Cardiac muscle cell (in vitro differentiated cells and primary cell): ENCODE data around the gene CCDC178. TPM values are rescaled to one million over a fixed set of nuclear protein-coding genes. Genes with fewer than 3 reads are reported as not detected.

Experiments used
- DNase-seq, 2 donors: peaks; one replicate each; pipeline versions ENCODE4 v3.0.0 to v3.0.0-alpha.2; 2010 to 2017; ENCODE audit warnings: low read depth in 1 of 2, low spot score in 1 of 2
- H3K27ac ChIP-seq: fragments of 200-600 bp; sonication (generic); 2 replicates; pipeline ENCODE4 v1.5.1; 2016
- H3K27me3 ChIP-seq: fragments of 200-600 bp; sonication (generic); 2 replicates; pipeline ENCODE4 v1.6.0; 2016; ENCODE audit warnings: control low read depth
- H3K36me3 ChIP-seq: fragments of 200-600 bp; sonication (generic); 2 replicates; pipeline ENCODE4 v1.5.1; 2016; ENCODE audit warnings: control low read depth
- H3K4me1 ChIP-seq: fragments of 200-600 bp; sonication (generic); 2 replicates; pipeline ENCODE4 v1.8.1; 2017; ENCODE audit warnings: low read depth, mild to moderate bottlenecking, mixed run types
- H3K4me3 ChIP-seq: fragments of 200-600 bp; sonication (generic); 2 replicates; pipeline ENCODE4 v1.5.1; 2016; ENCODE audit warnings: mild to moderate bottlenecking
- H3K9me3 ChIP-seq: fragments of 200-600 bp; sonication (generic); 2 replicates; pipeline ENCODE4 v1.5.1; 2017; ENCODE audit warnings: low read depth, mild to moderate bottlenecking, control low read depth
- polyA plus RNA-seq: library from polyadenylated mRNA; unstranded; fragments of >200 nt; fragmentation: Nextera tagmentation; extraction: Ambion mirVana; gene quantifications from 2 replicates; pipeline ENCODE4 v1.2.1, GENCODE V29; 2016
- total RNA-seq: library from RNA; depleted of rRNA; stranded (reverse); fragments of >200 nt; gene quantifications from 2 replicates; pipeline ENCODE4 v1.2.3, GENCODE V29; 2016
- TF ChIP-seq, protein P1 (sequence below): IDR thresholded peaks from 2 replicates; pipeline ENCODE4 v1.5.1; 2012; ENCODE audit warnings: low read depth, mild to moderate bottlenecking, low read length

CCDC178 gene
- total and polyA plus RNA-seq, 2 experiments from 2014 or later, result 0.82 TPM; not detected in 1

DNA sequence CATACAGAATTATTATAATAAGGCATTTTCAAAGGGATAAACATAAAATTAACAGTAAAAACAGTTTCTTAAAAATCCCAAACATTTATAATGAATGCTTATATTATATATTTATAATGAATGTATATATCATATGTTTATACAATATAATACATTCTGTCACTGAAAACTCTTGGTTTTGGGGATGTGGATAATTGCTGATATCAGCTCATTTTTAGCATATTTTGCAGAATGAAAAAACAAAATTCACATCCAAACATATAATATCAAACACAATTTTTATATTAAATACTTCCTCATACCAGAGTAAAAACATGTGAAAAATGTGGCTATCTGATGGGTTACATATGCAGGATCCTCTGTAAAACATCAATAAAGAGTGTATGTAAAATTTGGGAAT is 465.0 kb downstream of the CCDC178 start:
- no peaks in the 10 kb centered on the region for H3K27me3 ChIP-seq
- H3K27ac ChIP-seq, result no peak overlapping the region
- no peak overlapping the region for H3K4me3 ChIP-seq
- no peak for DNase-seq
- no peaks in the 10 kb centered on the region for H3K9me3 ChIP-seq
- TF ChIP-seq, protein P1, sequence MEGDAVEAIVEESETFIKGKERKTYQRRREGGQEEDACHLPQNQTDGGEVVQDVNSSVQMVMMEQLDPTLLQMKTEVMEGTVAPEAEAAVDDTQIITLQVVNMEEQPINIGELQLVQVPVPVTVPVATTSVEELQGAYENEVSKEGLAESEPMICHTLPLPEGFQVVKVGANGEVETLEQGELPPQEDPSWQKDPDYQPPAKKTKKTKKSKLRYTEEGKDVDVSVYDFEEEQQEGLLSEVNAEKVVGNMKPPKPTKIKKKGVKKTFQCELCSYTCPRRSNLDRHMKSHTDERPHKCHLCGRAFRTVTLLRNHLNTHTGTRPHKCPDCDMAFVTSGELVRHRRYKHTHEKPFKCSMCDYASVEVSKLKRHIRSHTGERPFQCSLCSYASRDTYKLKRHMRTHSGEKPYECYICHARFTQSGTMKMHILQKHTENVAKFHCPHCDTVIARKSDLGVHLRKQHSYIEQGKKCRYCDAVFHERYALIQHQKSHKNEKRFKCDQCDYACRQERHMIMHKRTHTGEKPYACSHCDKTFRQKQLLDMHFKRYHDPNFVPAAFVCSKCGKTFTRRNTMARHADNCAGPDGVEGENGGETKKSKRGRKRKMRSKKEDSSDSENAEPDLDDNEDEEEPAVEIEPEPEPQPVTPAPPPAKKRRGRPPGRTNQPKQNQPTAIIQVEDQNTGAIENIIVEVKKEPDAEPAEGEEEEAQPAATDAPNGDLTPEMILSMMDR, result no peak
- no peaks in the 10 kb centered on the region for H3K4me1 ChIP-seq
- no peaks in the 10 kb centered on the region for H3K36me3 ChIP-seq

DNA sequence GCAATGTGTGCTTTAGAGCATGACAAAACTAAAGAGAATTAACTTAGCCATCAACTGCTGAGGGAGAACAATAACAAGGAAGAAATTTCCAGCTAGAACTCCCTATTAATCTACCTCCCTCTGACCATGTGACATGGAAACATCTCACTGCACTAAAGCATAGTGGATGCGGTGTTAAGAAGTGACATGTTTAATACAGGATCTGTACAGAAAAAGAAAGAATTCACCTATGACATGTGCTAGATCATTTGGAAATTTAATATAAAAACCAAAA is 465.4 kb downstream of the CCDC178 start:
- TF ChIP-seq, protein P1, result no peak
- H3K4me1 ChIP-seq, result no peaks in the 10 kb centered on the region
- H3K27ac ChIP-seq, result no peak overlapping the region

DNA sequence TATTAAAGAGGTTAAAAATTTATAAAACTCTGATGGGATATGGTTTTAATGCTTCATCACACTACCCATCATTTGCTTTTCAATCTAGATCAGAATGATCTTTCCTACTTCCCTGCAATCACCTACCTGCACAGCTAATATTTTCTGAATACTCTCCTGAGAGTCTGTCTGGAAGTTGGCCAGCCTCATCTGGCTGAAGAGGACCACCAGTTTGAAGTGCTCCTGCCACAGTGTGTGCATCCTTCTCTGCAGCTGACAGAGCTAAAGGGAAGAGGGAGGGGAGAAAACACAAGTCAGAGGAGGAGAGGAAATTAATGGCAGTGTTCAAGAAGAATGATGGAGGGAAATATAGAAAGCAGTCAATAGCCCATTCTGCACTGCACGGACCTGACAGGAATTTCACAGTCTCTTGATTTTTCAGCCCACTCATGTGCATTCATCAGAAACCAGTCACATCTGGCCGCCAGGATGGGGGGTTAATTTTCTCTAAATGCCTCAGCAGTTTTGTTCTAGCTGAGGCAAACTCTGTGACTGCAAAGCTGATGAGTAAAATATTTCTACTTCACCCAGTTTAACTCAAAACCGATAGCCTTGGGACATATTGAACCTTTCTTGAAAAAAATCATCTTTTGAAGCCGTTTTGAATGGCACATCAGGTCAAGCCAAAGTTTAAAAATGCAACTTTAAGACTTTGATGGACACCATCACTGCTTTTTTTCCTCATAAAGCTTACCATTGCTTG is 465.9 kb downstream of the CCDC178 start:
- no peaks in the 10 kb centered on the region for H3K9me3 ChIP-seq
- TF ChIP-seq, protein P1, result no peak
- no peak overlapping the region for H3K27ac ChIP-seq
- no peak overlapping the region for H3K4me3 ChIP-seq
- H3K4me1 ChIP-seq, result no peaks in the 10 kb centered on the region
- H3K27me3 ChIP-seq, result no peaks in the 10 kb centered on the region
- no peaks in the 10 kb centered on the region for H3K36me3 ChIP-seq
- DNase-seq, result no peak

More for the DNA sequence above, 465.4 kb downstream of the CCDC178 start:
- no peaks in the 10 kb centered on the region for H3K27me3 ChIP-seq
- no peaks in the 10 kb centered on the region for H3K9me3 ChIP-seq
- no peak for DNase-seq
- H3K4me3 ChIP-seq, result no peak overlapping the region
- H3K36me3 ChIP-seq, result no peaks in the 10 kb centered on the region

DNA sequence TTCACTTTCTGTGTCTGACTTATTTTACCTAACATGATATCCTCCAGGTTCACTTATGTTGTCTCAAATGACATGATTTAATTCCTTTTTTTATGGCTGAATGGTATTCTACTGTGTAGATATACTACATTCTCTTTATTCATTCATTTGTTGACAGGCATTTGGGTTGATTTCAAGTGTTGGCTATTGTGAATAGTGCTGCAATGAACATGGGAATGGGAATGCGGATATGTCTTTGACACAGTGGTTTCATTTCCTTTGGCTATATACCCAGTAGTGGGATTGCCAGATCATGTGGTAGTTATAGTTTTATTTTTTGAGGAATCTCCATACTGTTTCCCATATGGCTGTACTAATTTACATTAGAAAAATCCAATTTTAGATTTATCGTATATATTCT is 472.3 kb downstream of the CCDC178 start:
- TF ChIP-seq, protein P1, result no peak
- peak in 1 of 2 donors; percentile 1 for DNase-seq

DNA sequence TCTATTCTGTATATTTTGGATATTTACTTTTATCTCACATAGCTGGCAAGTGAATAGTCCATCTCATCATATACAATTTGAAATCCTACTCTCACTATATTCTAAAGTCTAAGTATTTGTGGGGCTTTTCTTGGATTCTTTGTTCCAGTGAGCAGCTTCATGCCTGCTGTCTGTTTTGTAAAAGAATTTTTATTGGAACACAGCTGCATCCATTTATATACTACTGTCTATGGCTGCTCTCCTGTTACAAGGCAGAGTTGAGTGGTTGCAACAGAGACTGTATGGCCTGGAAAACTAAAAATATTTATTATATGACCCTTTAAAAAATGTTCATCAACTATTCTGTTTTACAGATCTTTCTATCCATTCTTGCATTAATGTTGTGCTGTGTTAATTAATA is 474.4 kb downstream of the CCDC178 start:
- H3K4me3 ChIP-seq, result no peak overlapping the region
- no peak overlapping the region for H3K27ac ChIP-seq
- DNase-seq, result no peak
- no peaks in the 10 kb centered on the region for H3K9me3 ChIP-seq
- no peaks in the 10 kb centered on the region for H3K27me3 ChIP-seq
- H3K36me3 ChIP-seq, result no peaks in the 10 kb centered on the region
- H3K4me1 ChIP-seq, result no peaks in the 10 kb centered on the region
- TF ChIP-seq, protein P1, result no peak

More for the DNA sequence above, 472.3 kb downstream of the CCDC178 start:
- H3K4me1 ChIP-seq, result no peaks in the 10 kb centered on the region
- H3K9me3 ChIP-seq, result no peaks in the 10 kb centered on the region
- no peak overlapping the region for H3K27ac ChIP-seq
- no peaks in the 10 kb centered on the region for H3K36me3 ChIP-seq
- H3K4me3 ChIP-seq, result no peak overlapping the region
- no peaks in the 10 kb centered on the region for H3K27me3 ChIP-seq
